Activated T-cell treated with anti-CD3 and anti-CD28 coated beads for 24 hours (primary cell): Measurements from ENCODE around the gene TTC34.
A peak's percentile ranks its signal among the peaks of the same experiment; 100 is the strongest.
"Not testable (repeated sequence)": the region's sequence is repeated elsewhere in the genome, so short reads cannot be mapped to it uniquely, and the experiment has no call there.

Experiments
- DNase-seq: peaks from one replicate; pipeline ENCODE4 v3.0.0-alpha.2; 2020; ENCODE audit warnings: low read depth

TTC34 gene

DNA sequence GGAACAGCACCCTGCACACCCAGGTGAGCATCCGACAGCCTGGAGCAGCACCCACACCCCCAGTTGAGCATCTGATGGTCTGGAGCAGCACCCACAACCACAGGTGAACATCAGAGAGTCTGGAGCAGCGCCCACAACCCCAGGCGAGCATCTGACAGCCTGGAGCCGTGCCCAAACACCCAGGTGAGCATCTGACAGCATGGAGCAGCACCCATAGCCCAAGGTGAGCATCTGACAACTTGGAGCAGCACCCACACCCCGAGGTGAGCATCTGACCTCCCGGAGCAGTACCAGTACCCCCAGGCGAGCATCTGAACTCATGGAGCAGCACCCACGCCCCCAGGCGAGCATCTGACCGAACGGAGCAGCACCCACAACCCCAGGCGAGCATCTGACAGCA is 144.4 kb downstream of the TTC34 start:
- DNase-seq, result not testable (repeated sequence)

DNA sequence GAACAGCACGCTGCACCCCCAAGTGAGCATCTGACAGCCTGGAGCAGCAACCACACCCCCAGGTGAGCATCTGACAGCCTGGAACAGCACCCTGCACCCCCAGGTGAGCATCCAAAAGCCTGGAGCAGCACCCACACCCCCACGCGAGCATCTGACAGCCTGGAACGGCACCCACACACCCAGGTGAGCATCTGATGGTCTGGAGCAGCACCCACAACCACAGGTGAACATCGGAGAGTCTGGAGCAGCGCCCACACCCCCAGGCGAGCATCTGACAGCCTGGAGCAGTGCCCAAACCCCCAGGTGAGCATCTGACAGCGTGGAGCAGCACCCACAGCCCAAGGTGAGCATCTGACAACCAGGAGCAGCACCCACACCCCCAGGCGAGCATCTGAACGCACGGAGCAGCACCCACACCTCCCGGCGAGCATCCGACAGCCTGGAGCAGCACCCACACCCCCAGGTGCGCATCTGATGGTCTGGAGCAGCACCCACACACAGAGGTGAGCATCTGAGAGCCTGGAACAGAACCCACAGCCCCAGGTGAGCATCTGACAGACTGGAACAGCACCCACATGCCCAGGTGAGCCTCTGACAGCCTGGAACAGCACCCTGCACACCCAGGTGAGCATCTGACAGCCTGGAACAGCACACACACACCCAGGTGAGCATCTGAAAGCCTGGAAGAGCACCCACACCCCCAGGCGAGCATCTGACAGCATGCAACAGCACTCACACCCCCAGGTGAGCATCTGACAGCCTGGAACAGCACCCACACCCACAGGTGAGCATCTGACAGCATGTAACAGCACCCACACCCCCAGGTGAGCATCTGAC is 145.7 kb downstream of the TTC34 start:
- DNase-seq, result not testable (repeated sequence)

DNA sequence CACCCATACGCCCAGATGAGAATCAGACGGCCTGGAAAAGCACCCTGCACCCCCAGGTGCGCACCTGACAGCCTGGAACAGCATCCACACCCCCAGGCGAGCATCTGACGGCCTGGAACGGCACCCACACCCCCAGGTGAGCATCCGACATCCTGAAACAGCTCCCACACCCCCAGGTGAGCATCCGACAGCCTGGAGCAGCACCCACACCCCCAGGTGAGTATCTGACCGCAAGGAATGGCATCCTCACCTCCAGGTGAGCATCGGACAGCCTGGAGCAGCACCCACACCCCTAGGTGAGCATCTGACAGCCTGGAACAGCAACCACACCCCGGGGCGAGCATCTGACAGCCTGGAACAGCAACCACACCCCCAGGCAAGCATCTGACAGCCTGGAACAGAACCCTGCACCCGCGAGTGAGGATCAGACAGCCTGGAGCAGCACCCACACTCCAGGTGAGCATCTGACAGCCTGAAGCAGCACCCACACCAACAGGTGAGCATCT is 147.0 kb downstream of the TTC34 start:
- not testable (repeated sequence) for DNase-seq

DNA sequence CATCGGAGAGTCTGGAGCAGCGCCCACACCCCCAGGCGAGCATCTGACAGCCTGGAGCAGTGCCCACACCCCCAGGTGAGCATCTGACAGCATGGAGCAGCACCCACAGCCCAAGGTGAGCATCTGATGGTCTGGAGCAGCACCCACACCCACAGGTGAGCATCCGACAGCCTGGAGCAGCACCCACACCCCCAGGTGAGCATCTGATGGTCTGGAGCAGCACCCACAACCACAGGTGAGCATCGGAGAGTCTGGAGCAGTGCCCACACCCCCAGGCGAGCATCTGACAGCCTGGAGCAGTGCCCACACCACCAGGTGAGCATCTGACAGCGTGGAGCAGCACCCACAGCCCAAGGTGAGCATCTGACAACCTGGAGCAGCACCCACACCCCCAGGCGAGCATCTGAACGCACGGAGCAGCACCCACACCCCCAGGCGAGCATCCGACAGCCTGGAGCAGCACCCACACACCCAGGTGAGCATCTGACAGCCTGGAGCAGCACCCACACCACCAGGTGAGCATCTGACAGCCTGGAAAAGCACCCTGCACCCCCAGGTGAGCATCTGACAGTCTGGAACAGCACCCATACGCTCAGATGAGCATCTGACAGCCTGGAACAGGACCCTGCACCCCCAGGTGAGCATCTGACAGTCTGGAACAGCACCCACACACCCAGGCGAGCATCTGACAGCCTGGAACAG is 147.6 kb downstream of the TTC34 start:
- DNase-seq, result not testable (repeated sequence)

DNA sequence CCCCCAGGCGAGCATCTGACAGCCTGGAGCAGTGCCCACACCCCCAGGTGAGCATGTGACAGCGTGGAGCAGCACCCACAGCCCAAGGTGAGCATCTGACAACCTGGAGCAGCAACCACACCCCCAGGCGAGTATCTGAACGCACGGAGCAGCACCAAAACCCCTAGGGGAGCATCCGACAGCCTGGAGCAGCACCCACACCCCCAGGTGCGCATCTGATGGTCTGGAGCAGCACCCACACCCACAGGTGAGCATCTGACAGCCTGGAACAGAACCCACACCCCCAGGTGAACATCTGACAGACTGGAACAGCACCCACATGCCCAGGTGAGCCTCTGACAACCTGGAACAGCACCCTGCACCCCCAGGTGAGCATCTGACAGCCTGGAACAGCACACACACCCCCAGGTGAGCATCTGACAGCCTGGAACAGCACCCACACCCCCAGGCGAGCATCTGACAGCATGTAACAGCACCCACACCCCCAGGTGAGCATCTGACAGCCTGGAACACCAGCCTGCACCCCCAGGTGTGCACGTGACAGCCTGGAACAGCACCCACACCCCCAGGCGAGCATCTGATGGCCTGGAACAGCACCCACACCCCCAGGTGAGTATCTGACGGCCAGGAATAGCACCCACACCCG is 148.4 kb downstream of the TTC34 start:
- not testable (repeated sequence) for DNase-seq

DNA sequence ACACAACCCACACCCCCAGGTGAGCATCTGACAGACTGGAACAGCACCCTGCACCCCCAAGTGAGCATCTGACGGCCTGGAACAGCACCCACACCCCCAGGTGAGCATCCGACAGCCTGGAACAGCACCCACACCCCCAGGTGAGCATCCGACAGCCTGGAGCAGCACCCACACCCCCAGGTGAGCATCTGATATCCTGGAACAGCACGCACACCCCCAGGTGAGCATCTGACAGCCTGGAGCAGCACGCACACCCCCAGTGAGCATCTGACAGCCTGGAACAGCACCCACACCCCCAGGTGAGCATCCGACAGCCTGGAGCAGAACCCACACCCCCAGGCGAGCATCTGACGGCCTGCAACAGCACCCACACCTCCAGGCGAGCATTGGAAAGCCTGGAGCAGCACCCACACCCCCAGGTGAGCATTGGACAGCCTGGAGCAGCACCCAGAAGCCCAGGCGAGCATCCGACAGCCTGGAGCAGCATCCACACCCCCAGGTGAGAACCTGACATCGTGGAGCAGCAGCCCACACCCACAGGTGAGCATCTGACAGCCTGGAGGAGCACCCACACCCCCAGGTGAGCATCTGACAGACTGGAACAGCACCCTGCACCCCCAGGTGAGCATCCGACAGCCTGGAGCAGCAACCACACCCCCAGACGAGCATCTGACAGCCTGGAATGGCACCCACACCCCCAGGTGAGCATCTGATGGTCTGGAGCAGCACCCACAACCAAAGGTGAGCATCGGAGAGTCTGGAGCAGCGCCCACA is 149.2 kb downstream of the TTC34 start:
- DNase-seq, result not testable (repeated sequence)

DNA sequence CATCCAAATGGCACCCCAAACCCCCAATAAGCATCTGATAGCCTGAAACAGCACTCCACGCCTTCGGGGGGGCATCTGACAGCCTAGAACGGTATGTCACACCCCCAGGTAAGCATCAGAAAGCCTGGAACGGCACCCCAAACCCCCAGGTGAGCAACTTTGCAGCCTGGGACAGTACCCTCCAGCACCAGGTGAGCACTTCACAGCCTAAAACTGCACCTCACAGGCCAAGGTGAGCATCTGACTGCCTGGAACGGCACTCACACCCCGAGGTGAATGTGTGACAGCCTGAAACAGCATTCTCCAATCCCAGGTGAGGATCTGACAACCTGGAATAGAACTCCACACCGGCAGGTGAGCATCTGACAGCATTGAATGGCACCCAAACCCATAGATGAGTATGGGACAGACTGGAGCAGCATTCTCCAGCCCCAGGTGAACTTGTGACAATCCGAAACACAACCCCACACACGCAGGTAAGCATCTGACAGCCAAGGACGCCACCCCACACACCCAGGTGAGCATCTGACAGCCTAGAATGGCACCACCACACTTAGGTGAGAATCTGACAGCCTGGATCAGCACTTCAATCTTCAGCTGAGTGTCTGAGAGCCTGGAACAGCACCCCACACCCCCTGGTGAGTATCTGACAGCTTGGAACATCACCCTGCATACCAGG is 150.4 kb downstream of the TTC34 start:
- no peak for DNase-seq

DNA sequence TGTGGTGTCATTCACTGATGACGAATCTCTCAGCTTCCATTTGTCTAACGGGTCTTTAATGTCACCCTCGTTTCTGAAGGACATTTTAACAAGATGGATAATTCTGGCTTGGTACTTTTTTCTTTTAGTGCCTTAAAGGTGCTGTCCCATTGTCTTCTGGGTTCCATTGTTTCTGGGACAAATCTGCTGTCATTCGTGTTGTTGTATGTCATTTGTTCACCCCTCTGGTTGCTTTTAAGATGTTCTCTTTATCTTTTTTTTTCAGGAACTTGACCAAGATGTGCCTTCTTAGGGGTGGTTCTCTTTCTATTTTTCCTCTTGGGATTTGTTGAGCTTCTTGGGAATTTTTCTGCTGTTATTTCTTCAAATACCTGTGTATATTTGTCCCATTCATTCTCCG is 154.7 kb downstream of the TTC34 start:
- DNase-seq, result no peak

DNA sequence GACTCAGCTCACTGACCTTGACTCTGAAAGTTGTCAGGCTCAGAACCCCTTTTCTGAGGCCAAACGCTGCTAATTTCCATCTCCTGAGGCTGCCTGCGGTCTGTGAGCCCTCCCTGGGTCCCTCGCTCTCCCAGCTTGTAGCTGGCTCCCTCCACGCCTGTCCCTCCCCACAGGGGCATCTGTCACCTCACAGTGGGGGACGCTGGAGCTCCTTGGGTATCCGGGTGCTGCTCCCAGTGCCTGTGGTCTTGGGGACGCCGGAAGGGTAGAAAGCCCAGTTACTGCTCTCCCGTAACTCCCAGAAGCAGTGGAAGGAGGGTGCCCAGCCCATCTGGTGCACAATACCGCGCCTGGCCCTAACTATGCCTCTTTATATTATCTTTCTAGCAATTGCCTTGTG is 155.7 kb downstream of the TTC34 start:
- no peak for DNase-seq

DNA sequence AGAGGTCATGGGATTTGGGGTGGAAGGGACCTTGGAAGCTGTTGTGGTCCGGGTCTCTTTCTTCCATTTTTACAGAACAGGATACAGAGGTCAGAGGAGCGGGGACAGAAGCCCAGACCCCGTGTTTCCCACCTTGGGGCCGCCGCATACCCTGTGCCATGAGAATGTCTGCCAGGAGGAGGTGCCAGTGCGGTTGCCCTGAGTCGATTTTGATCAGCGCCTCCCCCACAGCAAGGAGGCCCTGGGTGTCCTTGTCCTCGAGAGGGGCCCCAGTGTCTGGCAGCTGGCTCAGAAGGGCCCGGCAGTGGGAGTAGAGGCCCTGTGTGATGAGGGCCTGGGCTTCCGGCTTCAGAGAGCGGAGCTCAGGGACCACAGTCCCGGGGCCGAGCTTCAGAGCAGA is 156.3 kb downstream of the TTC34 start:
- DNase-seq, result no peak

DNA sequence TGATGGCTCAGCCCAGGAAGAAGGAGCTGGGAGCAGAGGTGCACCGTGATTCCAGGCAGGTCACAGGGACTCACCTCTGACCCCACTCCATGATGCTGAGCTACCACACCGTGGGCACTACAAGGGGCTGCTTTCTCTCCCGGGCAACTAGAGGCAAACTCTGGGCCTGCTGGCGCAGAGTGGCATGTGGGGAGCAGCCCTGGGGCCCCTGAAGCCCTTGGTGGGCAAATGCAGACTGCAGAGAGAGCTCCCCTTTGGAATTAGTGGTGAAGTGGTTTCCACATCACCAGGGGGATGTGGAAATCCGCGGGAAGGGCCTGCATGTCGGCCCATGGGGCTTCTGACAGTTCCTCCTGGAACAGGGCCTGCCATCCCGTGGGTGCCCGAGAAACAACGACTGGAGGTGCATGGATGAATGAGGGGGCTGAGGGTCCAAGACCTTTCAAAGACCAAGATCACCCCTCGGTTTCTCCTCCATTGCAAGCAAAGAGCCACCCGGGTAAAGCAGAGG is 156.8 kb downstream of the TTC34 start:
- DNase-seq, result no peak

DNA sequence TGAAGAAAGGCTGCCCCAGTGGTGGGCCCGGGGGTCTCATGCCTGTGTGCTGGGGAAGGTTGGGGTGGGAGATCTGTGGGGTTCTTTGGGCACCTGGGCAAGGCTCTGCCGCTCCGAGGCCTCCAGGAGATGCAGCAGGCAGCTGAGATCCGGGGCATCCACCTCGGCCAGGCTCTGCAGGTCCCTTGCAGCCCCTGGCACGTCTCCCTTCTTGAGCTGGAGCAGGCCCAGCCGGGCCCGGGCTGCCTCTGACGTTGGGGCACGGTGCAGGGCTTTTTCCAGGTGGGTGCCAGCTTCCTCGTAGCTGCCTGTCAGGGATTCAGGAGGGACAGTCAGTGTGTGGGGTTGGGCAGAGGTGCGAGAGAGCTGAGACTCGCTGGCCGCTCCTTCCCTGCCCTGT is 157.3 kb downstream of the TTC34 start:
- no peak for DNase-seq

DNA sequence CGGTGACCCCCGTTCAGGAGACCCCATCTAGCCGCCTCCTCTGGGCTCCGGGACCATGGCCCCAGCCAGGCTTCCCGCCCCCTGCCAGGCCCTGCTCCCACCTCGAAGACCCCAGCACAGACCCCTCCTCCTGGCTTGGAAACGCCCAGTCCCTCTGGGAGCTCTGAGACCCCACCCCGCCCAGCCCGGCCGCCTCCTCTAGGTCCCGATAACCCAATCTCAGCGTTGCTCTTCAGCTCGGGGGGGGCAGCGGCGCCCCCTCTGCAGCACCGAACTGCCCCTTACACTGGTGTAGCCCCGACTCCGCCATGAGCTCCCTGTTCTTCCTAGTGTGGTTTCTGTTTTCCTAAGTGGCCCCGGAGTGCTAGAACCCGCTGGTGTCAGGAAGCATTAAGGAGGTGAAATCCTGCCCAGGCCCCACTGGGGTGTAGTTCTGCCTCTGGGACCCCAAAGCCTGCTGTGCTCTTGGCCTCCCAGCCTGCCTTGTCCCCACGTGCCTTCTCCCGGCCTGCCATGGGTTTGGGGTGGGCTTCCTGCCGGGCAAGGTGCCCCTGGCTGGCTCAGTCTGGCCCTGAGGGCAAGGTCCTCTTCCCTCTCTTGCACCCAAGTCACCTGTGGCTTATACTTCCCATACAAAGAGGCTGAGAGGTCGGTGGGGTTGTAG is 157.9 kb downstream of the TTC34 start:
- no peak for DNase-seq

DNA sequence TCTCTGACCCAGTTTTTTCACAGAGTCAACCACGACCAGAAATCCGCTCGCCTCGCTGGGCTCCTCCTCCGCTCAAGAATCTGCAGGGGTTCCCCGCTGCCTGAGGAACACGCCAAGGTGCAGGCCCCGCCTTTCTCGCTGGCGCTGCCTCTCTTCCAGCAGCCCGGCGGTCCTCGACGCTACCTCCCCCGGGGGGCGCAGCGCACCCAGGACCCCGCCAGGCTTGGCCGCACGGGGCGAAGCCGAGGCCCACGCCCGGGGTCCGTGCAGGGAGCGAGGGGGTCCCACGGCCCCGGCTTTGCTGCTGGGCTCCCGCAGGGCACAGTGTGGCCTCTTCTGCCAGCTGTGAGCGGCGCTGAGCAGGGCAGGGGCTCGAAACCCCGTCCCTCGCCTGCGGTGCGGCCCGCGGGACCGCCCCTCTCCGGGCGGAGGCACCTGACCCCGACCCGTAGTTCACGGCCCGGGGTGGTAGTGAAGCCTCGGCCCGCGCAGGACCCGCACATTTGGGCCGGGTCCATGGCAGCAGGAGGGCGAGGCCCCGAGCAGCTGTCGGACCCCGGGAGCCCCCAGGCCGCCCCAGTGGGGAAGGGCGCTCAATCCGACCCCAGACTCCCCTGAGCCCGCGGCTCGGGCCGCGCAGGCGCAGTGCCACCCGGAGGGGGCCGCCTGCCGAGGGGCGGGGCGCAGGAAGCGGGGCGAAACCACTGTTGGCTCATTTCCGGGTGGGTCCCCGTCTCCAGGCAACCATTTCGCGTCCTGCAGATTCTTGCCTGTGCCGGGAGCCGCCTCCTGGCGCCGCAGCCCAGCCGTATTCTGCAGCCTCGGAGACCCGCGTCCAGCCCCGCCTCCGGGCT is 158.7 kb downstream of the TTC34 start:
- peak; percentile 91 for DNase-seq

DNA sequence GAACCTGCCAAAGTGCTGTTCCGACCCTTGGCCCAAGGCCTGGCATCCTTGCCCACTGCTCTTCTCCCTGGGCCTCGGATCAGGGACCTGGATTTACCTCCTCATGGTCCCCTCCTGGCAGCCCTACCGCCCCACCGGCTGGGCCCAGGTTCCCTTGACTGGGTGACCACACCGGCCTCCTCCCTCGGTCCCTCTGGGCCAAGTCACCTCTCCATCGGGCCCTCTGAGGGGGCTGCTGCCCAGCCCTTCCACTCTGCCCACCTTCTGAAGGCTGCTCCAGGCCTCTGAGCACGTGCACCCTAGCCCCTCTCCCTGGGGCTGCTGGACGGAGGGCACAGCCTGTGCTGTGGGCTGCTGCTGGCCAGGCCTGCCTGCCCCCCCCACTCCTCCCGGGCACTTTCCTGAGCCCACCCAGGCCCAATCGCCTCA is 159.3 kb downstream of the TTC34 start:
- DNase-seq, result no peak

DNA sequence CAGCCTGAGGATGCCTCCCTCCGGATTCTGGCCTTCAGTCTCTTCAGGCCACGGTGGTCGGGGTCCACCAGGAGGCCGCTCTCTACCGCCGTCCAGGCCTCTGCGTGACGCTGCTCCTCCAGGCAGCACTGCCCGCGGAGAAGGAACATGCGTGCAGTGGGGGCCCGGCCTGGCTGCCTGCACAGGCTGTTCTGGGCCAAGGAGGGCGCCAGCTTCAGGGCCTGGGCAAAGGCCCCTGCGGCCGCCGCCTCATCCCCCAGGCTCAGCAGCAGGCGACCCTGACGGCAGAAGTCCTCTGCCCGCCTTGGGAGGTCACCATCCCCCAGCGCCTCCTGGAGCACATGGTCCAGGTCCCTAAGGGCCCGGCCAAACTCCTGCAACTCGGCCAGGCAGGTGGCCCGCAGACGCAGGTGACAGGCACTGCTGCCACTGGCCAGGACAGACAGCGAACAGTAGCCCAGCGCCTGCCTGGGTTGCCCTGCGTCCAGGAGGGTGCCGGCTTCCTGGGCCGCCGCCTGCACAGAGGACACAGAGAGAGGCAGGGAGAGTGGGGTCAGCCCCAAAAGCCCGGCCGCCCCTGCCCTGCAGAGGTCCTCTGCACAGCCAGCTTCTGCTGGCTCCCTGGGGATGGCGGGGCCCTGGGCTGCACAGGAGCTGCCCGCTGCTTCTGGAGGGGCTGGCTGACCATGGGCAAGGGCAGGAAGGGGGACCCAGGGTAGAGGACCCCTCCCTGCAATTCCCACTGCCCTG is 159.9 kb downstream of the TTC34 start:
- no peak for DNase-seq

DNA sequence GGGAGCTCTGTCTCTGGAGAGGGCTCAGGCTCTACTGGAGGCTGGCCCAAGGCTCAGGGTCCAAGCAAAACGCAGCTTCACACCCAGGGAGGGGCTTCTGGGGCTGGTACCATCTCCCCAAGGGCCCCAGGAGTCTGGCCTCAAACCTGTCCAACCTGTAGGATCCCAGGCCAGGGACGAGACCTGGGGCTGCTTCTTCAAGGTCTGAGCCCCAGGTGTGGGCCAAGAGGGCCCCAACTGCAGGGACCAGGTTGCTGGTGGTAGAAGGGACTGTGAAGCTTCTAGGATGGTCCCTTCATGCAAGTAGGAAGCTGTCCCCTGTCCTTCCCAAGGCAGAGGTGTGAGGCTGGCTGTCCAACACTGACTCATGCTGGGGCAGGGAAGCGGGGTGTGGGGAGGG is 160.9 kb downstream of the TTC34 start:
- DNase-seq, result no peak

DNA sequence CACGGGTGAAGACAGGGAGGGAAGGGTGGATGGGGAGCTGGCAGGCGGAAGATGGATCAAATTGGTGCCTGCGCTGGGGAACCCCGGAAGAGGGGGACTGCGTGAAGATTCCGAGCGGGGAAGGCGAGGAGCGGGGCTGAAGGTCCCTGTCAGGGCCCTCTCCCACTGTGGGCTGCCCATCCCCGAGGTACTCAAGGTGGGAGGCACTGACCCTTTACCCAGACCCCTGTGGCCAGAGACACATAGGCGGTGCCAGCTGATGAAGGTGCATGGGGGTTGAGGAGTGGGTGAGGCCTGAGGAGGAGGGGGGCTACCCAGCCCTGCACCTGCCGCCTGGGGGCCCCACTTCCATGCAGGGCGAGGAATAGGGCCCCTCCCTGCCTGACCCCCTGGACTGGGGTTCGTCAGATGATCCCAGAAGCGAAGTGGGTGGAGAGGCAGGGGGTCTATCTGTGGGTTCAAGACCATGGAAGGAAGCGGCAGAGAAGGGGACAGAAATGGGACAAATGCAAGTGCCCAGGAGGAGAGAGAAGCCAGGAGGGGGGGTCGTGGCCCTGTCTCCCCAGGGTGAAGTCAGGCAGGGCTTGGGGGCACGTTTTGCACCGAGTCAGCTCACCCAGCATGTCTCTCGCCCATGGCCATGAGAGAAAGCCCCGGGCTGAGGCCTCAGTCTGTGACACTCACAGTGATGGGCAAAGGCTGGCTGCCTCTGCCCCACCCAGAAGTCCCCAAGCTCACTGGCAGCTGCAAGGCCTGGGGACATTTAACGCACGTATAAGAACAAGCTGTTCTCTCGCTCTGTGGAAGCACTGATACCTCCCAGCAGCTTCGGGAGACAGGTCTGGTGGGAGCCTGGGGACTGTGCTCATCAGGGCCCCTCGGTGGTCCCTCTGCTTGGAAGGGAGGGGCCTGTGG is 161.6 kb downstream of the TTC34 start:
- DNase-seq, result no peak
